Erythroblast (primary cell): ENCODE results near the gene AUTS2.

ENCODE experiments used
- GATA1 ChIP-seq: IDR thresholded peaks from 2 replicates; pipeline ENCODE4 v1.6.1; 2011; ENCODE audit warnings: low read depth, mild to moderate bottlenecking, control low read depth, low read length, moderate library complexity
- POLR2A ChIP-seq: IDR thresholded peaks from 2 replicates; pipeline ENCODE4 v1.6.1; 2011; ENCODE audit warnings: mild to moderate bottlenecking, low read length

DNA sequence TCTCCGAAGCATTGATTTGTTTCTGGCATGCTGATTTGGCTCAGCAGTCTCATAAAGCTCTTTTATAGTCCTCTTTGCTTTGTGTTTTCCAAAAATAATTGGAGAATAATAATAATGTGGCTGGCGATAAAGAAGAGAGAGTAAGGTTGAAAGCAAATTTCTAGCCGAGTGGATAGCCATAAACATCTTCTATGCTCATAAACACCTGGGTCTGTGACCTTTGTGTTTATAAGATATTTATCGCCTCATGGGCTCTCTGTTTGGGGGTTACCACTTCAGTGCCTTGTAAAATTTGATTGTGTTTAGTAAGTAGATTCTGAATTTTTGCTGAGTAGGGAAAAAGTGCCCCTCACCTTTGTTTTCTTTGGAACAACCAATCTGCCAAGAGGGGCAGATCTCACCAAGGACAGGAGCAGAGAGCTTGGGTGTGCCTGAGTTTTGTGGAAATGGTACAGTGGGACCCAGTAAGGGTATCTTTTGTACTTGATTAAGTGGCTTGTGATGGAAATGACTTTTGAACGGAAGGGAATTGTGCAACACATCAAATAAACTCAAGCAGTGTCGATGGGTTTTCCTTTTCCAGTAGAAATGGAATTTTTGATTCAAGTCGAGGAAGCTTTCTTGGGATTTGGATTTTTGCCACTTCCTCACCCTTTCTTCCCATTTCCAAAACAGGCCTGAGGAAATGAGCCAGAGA lies 220.5 kb downstream of the AUTS2 start:
- no peak for TF ChIP-seq POLR2A
- no peak for TF ChIP-seq GATA1
